Activated T-cell treated with anti-CD3 and anti-CD28 coated beads, Interleukin-2, amount 50 U/mL, for 72 hours (primary cell): Measurements from ENCODE around the gene TEX14. TPM values are rescaled to one million over a fixed set of nuclear protein-coding genes. Genes with fewer than 3 reads are reported as not detected.
"Not testable (repeated sequence)": the region's sequence is repeated elsewhere in the genome, so short reads cannot be mapped to it uniquely, and the experiment has no call there.

Experiments used
- ATAC-seq, 2 donors: fragments of 150-1000 bp; cut with Tn5 transposase; replicated peaks in 1 of 2; 2 replicates each; pipeline ENCODE4 v1.10.0; 2021; ENCODE audit warnings: moderate library complexity in 2 of 2, mild to moderate bottlenecking in 1 of 2
- DNase-seq, 2 donors: peaks; one replicate each; pipeline ENCODE4 v3.0.0; 2021 to 2022; ENCODE audit warnings: mixed read lengths in 1 of 2
- H3K27ac Mint-ChIP-seq: one replicate; pipeline ENCODE4 v1.8.0; 2022; ENCODE audit warnings: mild to moderate bottlenecking, moderate library complexity, mixed read lengths
- H3K27me3 Mint-ChIP-seq: one replicate; pipeline ENCODE4 v1.8.0; 2022; ENCODE audit warnings: low read depth, mixed read lengths
- H3K36me3 Mint-ChIP-seq, 2 donors: one replicate each; pipeline ENCODE4 v1.8.0; 2022; ENCODE audit warnings: mixed read lengths in 2 of 2, mild to moderate bottlenecking in 1 of 2; ENCODE audit not compliant: insufficient read depth in 2 of 2
- H3K4me1 Mint-ChIP-seq: one replicate; pipeline ENCODE4 v1.8.0; 2022; ENCODE audit warnings: low read depth, mixed read lengths
- H3K4me3 Mint-ChIP-seq, 2 donors: one replicate each; pipeline ENCODE4 v1.8.0; 2022; ENCODE audit warnings: mild to moderate bottlenecking in 2 of 2, mixed read lengths in 2 of 2, moderate library complexity in 2 of 2
- H3K9me3 Mint-ChIP-seq, 2 donors: one replicate each; pipeline ENCODE4 v1.8.0; 2022; ENCODE audit warnings: mixed read lengths in 2 of 2
- total RNA-seq, 2 donors: library from RNA; stranded (reverse); gene quantifications; one replicate each; pipeline ENCODE4 v1.2.3, GENCODE V29; 2022

Gene TEX14
- total RNA-seq, 2 donors from 2014 or later, result 0.46 to 0.84 TPM

DNA sequence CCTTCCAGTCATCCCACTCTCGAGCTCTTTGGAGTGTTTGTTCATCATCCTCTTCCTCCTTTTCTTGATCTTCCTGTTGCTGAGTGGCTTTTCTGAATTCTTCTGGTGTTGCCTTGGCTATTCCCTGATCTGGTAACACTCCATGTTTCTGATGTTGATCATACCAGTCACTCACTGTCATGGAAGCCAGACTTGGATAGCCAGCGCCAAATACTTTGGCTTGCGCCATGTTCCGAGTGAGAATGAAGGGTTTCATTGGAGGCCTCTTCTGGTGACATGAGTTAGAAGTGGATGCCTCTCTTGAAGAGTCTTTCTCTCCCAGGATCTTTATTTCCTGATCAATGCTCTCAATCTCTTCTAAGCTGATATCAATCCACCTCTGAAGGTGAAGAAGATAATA is 31.2 kb downstream of the TEX14 start:
- ATAC-seq, result no peak

DNA sequence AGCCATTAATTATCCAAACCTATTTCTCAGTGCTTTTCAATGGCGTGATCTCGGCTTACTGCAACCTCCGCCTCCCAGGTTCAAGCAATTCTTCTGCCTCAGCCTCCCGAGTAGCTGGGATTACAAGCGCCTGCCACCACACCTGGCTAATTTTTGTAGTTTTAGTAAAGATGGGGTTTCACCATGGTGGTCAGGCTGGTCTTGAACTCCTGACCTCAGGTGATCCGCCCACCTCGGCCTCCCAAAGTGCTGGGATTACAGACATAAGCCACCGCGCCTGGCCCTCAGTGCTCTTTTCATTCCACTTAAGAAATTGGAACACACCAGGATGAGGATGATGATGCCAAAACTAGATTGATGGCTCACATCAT is 32.1 kb downstream of the TEX14 start:
- not testable (repeated sequence) for ATAC-seq, H3K27me3 Mint-ChIP-seq, H3K9me3 Mint-ChIP-seq, H3K36me3 Mint-ChIP-seq
- peak overlapping the region; percentile 100 for H3K27ac Mint-ChIP-seq
- peak in 1 of 2 donors; percentile 5 for DNase-seq
- H3K4me1 Mint-ChIP-seq, result peaks cover 24% of the 10 kb centered on the region
- peak overlapping the region; percentile 65 to 89 for H3K4me3 Mint-ChIP-seq

More for the DNA sequence above, 31.2 kb downstream of the TEX14 start:
- Mint-ChIP-seq H3K4me3 (peak overlapping the region; percentile 9 to 55), H3K4me1 (peaks cover 24% of the 10 kb centered on the region), H3K36me3 (peaks cover 0 to 5% of the 10 kb centered on the region in 2 donors), H3K27ac (no peak overlapping the region), H3K27me3 (peaks cover 8% of the 10 kb centered on the region), H3K9me3 (no peaks in the 10 kb centered on the region)
- DNase-seq, result no peak

DNA sequence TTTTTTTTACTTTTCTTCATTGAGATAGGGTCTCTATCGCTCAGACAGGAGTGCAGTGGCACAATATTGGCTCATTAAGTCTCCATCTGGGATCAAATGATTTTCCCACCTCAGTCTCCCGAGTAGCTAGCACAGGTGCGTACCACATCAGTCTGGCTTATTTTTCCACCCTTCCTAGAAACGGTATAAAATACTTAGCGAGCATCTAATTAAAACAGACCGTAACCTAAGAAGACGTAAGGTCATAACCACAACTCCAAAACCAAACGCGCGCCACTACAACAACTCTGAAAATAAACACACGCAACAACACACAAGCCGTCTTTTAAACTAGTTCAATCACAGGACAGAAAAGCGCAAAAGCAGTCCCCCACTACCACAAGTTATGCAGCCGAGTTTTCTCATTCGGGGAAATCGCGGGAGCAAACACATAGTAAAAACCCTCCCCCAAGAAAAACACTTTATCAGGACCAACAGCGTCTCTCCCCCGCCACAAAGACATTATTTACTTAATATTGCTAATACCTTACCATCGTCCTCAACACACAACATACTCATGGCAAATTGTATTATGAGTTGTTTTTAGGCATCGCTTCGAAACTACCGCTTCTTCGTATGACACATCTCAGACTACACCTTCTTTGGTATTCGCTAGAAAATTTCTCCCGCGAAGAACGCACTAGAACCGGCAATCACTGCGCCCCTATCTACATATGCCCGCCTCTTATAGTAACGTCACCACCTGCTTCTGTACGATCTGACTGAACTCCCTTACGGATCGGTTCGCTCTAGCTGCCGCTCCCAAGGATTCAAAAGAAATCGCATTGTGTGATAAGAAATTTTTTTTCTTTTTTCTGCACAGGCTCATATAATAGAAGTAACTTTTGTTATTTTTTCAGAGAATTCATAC is 32.8 kb downstream of the TEX14 start:
- H3K4me1 Mint-ChIP-seq, result peaks cover 24% of the 10 kb centered on the region
- H3K27ac Mint-ChIP-seq, result peak overlapping the region; percentile 100
- peak; percentile 80 for ATAC-seq
- DNase-seq, result peak; percentile 86 to 87
- H3K27me3 Mint-ChIP-seq, result peaks cover 8% of the 10 kb centered on the region
- H3K4me3 Mint-ChIP-seq, result peak overlapping the region; percentile 65 to 89
- no peaks in the 10 kb centered on the region for H3K9me3 Mint-ChIP-seq
- peaks cover 0 to 5% of the 10 kb centered on the region in 2 donors for H3K36me3 Mint-ChIP-seq

DNA sequence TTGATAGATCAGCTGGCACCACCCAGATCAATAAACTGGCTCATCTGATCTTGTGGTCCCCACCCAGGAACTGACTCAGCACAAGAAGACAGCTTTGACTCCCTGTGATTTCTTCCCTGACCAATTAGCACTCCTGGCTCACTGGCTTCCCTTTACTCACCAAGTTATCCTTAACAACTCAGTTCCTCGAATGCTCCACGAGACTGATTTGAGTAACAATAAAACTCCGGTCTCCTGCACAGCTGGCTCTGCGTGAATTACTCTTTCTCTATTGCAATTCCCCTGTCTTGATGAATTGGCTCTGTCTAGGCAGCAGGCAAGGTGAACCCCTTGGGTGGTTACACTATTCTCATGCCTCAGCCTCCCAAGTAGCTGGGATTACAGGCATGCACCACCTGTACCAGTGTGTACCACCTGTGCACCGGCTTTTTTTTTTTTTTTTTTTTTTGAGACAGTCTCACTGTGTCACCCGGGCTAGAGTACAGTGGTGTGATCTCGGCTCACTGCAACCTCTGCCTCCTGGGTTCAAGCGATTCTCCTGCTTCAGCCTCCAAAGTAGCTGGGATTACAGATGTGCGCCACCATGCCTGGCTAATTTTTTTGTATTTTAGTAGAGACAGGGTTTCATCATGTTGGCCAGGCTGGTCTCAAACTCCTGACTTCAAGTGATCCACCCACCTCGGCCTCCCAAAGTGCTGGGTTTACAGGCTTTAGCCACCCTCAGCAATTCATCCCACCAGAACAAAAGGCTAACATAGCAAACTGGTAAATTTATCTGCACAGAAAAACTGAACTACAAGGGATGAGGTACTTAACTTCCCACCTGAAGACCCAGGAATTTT is 33.7 kb downstream of the TEX14 start:
- Mint-ChIP-seq H3K4me3 (peak overlapping the region; percentile 14 to 89), H3K4me1 (peaks cover 24% of the 10 kb centered on the region), H3K27ac (peak overlapping the region; percentile 100)
- ATAC-seq (peak; percentile 46 to 50), DNase-seq (peak; percentile 53 to 69)
- not testable (repeated sequence) for H3K36me3 Mint-ChIP-seq, H3K27me3 Mint-ChIP-seq, H3K9me3 Mint-ChIP-seq

DNA sequence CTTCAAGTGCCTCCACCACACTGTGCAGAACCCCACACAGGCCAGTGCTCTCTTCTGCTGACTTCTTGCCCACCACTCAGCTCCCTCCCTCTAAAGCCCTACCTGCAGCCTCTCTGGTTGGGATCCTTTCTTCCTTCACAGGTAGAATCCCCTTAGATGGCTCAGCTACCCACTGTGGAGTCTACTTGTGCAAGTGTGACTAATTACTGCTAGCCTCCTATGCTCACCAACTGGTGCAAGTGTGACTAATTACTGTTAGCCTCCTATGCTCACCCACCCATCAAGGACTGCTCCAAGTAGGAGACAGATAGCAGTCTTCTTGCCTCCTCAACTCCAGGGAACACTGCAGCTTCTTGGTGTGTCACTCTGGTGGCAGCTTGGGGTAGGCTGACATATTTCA is 43.6 kb downstream of the TEX14 start:
- Mint-ChIP-seq H3K36me3 (no peaks in the 10 kb centered on the region), H3K27me3 (no peaks in the 10 kb centered on the region), H3K4me3 (no peak overlapping the region), H3K9me3 (no peaks in the 10 kb centered on the region), H3K27ac (no peak overlapping the region), H3K4me1 (peaks cover under 1% of the 10 kb centered on the region)
- peak; percentile 26 to 39 for ATAC-seq
- no peak for DNase-seq

DNA sequence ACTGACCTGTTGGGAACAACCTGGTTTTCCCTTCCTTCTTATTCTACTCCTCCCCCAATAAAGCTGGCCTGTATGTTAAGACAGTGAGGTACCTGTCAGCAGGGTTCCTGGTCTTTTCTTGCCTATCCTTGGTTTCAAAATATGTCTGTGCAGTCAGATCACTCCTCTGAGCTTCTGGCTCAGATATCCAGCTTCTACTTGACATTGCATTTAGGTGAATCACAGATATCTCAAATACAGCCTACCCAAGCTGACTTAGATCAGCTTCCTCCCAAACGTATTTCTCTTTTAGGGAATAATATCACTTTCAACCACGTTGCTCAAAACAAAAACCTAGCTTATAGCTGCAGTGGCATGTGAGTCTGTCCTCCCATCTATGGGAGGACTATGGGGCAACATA is 48.7 kb downstream of the TEX14 start:
- Mint-ChIP-seq H3K27me3 (no peaks in the 10 kb centered on the region), H3K36me3 (no peaks in the 10 kb centered on the region), H3K9me3 (no peaks in the 10 kb centered on the region), H3K4me3 (no peak overlapping the region), H3K27ac (no peak overlapping the region), H3K4me1 (peaks cover 5% of the 10 kb centered on the region)
- DNase-seq (no peak), ATAC-seq (peak in 1 of 2 donors; percentile 39)

DNA sequence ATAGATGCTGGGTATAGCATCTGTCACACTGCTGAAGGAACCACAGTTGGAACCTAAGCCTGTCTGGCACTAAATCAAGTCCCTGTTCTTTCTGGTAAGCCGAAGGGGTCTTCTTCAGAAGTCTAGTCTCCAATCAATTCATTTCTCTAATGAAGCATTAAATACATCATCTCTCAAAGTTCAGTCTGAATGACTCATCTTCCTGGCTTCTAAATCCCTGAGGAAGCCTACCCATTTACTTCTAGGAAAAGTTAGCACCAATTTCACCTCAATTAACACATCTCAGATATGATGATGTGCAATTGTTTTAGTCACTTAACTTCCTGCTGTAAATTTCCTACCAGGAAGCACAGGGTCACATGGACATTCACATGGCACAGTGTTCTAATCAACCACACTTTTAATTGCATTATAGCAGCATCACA is 49.9 kb downstream of the TEX14 start:
- no peak for DNase-seq
- ATAC-seq, result no peak
- no peaks in the 10 kb centered on the region for H3K9me3 Mint-ChIP-seq
- no peaks in the 10 kb centered on the region for H3K36me3 Mint-ChIP-seq
- peaks cover 5% of the 10 kb centered on the region for H3K4me1 Mint-ChIP-seq
- no peak overlapping the region for H3K27ac Mint-ChIP-seq
- no peaks in the 10 kb centered on the region for H3K27me3 Mint-ChIP-seq
- H3K4me3 Mint-ChIP-seq, result no peak overlapping the region

DNA sequence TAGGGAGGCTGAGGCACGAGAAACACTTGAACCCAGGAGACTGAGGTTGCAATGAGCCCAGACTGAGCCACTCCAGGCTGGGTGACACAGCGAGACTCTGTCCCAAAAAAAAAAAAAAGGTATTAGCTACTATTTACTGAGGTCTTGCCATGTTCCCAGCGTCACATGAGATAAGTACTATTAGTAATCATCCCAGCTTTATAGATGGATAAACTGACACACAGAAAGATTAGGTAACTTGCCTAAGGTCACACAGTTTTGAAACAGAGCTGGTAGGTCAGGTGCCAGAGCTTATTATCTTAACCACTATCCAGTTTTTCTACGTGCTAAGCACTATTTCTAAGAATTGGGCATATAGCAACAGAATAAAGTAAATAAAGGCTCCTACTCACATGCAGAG is 51.6 kb downstream of the TEX14 start:
- Mint-ChIP-seq H3K4me3 (no peak overlapping the region), H3K4me1 (peaks cover 5% of the 10 kb centered on the region), H3K27ac (no peak overlapping the region), H3K27me3 (no peaks in the 10 kb centered on the region), H3K9me3 (no peaks in the 10 kb centered on the region), H3K36me3 (no peaks in the 10 kb centered on the region)
- no peak for ATAC-seq
- DNase-seq, result no peak

DNA sequence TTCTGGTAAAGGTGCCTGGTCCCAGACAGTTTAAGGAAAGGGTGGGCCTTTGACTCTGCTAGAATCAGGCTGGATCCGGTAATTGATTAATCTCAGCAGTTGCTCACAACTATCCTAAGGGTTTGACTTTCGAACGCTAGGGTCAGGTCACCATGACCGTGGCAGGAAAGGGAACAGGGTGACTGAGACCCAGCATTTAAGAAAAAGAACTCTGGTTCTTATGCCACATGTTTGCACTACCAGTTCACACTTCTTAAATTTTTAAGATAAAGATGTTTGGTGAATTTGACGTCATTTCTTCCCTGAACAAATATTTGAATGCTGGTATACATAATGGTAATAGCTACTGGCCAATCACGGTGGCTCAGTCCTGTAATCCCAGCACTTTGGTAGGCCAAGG is 52.2 kb downstream of the TEX14 start:
- Mint-ChIP-seq H3K27ac (no peak overlapping the region), H3K4me3 (no peak overlapping the region), H3K9me3 (no peaks in the 10 kb centered on the region), H3K27me3 (no peaks in the 10 kb centered on the region), H3K4me1 (peaks cover 5% of the 10 kb centered on the region), H3K36me3 (no peaks in the 10 kb centered on the region)
- DNase-seq (no peak), ATAC-seq (no peak)

DNA sequence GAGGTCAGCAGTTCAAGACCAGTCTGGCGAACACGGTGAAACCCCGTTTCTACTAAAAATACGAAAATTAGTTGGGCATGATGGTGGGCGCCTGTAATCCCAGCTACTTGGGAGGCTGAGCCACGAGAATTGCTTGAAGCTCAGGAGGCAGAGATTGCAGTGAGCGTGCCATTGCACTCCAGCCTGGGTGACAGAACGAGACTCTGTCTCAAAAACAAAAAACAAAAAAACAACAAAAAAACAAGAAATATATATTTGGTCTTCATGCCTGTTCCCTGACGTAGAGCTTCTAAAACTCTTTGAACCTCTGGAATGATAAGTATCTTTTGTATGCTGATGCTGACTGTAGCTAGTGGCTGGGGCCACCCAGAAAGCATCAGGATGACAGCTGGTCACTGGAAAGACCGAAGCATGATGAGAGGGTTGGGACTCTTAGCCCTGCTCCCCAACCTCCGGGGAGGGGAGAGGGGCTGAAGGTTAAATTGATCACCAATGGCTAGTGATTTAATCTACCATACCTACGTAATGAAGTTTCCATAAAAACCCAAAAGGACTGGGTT is 54.8 kb downstream of the TEX14 start:
- DNase-seq, result no peak
- Mint-ChIP-seq H3K27me3 (no peaks in the 10 kb centered on the region), H3K36me3 (no peaks in the 10 kb centered on the region), H3K4me3 (no peak overlapping the region), H3K4me1 (no peaks in the 10 kb centered on the region), H3K27ac (no peak overlapping the region), H3K9me3 (no peaks in the 10 kb centered on the region)
- no peak for ATAC-seq

DNA sequence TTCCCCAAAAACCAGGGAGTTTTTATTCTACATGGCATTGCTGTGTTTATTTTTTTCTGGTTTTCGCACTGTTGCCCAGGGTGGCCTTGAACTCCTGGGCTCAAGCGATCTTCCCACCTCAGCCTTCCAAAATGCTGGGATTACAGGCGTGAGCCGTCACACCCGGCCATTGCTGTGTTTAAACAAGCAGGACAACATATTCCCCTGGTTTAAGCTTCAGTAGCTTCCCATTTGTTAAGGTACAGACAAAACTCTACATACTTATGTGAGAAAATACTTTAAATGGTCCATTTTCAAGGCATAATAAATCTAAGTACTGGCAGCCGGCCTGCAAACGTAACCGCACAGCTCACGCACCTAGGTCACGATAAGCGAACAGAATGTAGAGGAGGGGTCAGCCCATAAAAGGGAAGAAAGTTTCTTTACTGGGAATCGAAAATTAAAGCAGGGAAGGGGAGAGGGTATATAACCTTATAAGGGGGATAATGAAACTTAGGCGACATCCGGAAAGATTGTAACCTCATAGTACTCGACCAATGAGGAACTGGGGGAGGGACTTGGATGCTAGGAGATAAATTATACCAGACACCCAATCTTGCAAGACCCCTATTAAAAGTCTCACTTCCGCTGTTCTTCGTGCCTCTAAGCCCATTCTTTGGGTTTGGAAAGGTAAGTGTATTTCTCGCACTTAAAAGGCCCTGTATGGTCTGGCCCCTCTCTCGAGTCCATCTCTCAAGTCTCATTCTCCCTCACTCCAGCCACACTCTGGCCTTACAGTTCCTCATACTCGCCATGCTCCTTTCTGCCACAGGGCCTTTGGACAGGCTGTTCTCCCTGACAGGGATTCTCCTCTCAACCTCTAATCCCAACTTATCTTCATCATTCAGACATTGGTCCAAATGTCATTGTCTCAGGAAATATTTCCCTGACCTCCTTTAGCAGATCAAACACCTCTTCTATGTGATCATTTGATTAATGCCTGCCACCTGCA is 59.2 kb downstream of the TEX14 start:
- H3K27me3 Mint-ChIP-seq, result no peaks in the 10 kb centered on the region
- DNase-seq (no peak), ATAC-seq (no peak)
- no peaks in the 10 kb centered on the region for H3K9me3 Mint-ChIP-seq
- peaks cover 9% of the 10 kb centered on the region for H3K4me1 Mint-ChIP-seq
- no peaks in the 10 kb centered on the region for H3K36me3 Mint-ChIP-seq
- H3K27ac Mint-ChIP-seq, result peak overlapping the region; percentile 53
- peak overlapping the region in 1 of 2 donors; percentile 36 for H3K4me3 Mint-ChIP-seq
